CD14-positive monocyte (primary cell): ENCODE measurements around the gene MRPS35. TPM values are rescaled to one million over a fixed set of nuclear protein-coding genes. Genes with fewer than 3 reads are reported as not detected.

Source experiments
- DNase-seq, 3 donors: peaks; one replicate each; pipeline ENCODE4 v3.0.0-alpha.2; 2011 to 2022
- H2AFZ ChIP-seq: 2 replicates; pipeline ENCODE4 v1.6.0; 2012; ENCODE audit warnings: mild to moderate bottlenecking, low read depth, low read length, inconsistent platforms; ENCODE audit not compliant: insufficient read depth, poor library complexity, severe bottlenecking
- H3K27ac ChIP-seq, 2 donors: 1 replicate in 1 of 2; 2 replicates in 1 of 2; pipeline ENCODE4 v1.5.1; 2012 to 2013; ENCODE audit warnings: low read length in 2 of 2, control low read depth in 1 of 2, inconsistent platforms in 1 of 2, low read depth in 1 of 2, mild to moderate bottlenecking in 1 of 2
- H3K27me3 ChIP-seq, 2 donors: one replicate each; pipeline versions ENCODE4 v1.6.0 to v1.6.1; 2011 to 2013; ENCODE audit warnings: low read length in 2 of 2; ENCODE audit not compliant: control insufficient read depth in 2 of 2, insufficient read depth in 2 of 2
- H3K36me3 ChIP-seq, 2 donors: replicated peaks in 1 of 2; 1 replicate in 1 of 2; 2 replicates in 1 of 2; pipeline versions ENCODE4 v1.5.1 to v1.6.1; 2012 to 2013; ENCODE audit warnings: low read length in 2 of 2, control low read depth in 1 of 2, inconsistent platforms in 1 of 2, mild to moderate bottlenecking in 1 of 2; ENCODE audit not compliant: insufficient read depth in 2 of 2, control insufficient read depth in 1 of 2
- H3K4me1 ChIP-seq, 2 donors: 1 replicate in 1 of 2; 2 replicates in 1 of 2; pipeline versions ENCODE4 v1.5.1 to v1.6.1; 2012 to 2013; ENCODE audit warnings: low read length in 2 of 2, control low read depth in 1 of 2, inconsistent platforms in 1 of 2, mild to moderate bottlenecking in 1 of 2, moderate library complexity in 1 of 2; ENCODE audit not compliant: insufficient read depth in 2 of 2, control insufficient read depth in 1 of 2
- H3K4me2 ChIP-seq: replicated peaks from 2 replicates; pipeline ENCODE3; 2012; ENCODE audit warnings: low read length, moderate library complexity, mild to moderate bottlenecking; ENCODE audit not compliant: poor library complexity, severe bottlenecking; ENCODE audit errors: extremely low read depth
- H3K4me3 ChIP-seq, 3 experiments: fragments of 200-600 bp in 1 of 3; sonication (generic) in 1 of 3; replicated peaks in 1 of 3; 1 replicate in 2 of 3; 2 replicates in 1 of 3; pipeline ENCODE4 v1.5.1; 2011 to 2013; ENCODE audit warnings: low read length in 3 of 3, mild to moderate bottlenecking in 3 of 3, control low read depth in 2 of 3, low read depth in 2 of 3, inconsistent platforms in 1 of 3, moderate library complexity in 1 of 3
- H3K79me2 ChIP-seq: 2 replicates; pipeline ENCODE4 v1.6.0; 2012; ENCODE audit warnings: mild to moderate bottlenecking, control low read depth, inconsistent platforms, low read length, moderate library complexity; ENCODE audit not compliant: insufficient read depth
- H3K9ac ChIP-seq: 2 replicates; pipeline ENCODE4 v1.6.0; 2017; ENCODE audit warnings: low read length, mild to moderate bottlenecking; ENCODE audit not compliant: insufficient read depth, poor library complexity, severe bottlenecking
- H3K9me3 ChIP-seq, 2 donors: replicated peaks in 1 of 2; 1 replicate in 1 of 2; 2 replicates in 1 of 2; pipeline versions ENCODE4 v1.5.1 to v1.6.1; 2012 to 2013; ENCODE audit warnings: low read length in 2 of 2, control low read depth in 1 of 2; ENCODE audit not compliant: control insufficient read depth in 1 of 2, insufficient read depth in 1 of 2
- H4K20me1 ChIP-seq: 2 replicates; pipeline ENCODE4 v1.6.0; 2012; ENCODE audit warnings: mild to moderate bottlenecking, low read length, control low read depth, moderate library complexity; ENCODE audit not compliant: insufficient read depth
- H3K27ac Mint-ChIP-seq, 7 donors: one replicate each; pipeline ENCODE4 v1.8.0; 2020; ENCODE audit warnings: mild to moderate bottlenecking in 7 of 7, mixed read lengths in 7 of 7, moderate library complexity in 6 of 7, inconsistent platforms in 2 of 7
- H3K27me3 Mint-ChIP-seq, 3 donors: one replicate each; pipeline ENCODE4 v1.8.0; 2021 to 2022; ENCODE audit warnings: low read depth in 3 of 3, mild to moderate bottlenecking in 3 of 3, mixed read lengths in 3 of 3, moderate library complexity in 3 of 3, inconsistent platforms in 1 of 3
- H3K36me3 Mint-ChIP-seq, 2 donors: one replicate each; pipeline ENCODE4 v1.8.0; 2020; ENCODE audit warnings: mixed read lengths in 2 of 2, inconsistent platforms in 1 of 2, mild to moderate bottlenecking in 1 of 2
- H3K4me1 Mint-ChIP-seq: one replicate; pipeline ENCODE4 v1.8.0; 2020; ENCODE audit warnings: mild to moderate bottlenecking, mixed read lengths
- H3K4me3 Mint-ChIP-seq, 2 donors: one replicate each; pipeline ENCODE4 v1.8.0; 2020; ENCODE audit warnings: mild to moderate bottlenecking in 2 of 2, mixed read lengths in 2 of 2, moderate library complexity in 1 of 2
- H3K9me3 Mint-ChIP-seq, 7 donors: one replicate each; pipeline ENCODE4 v1.8.0; 2020 to 2022; ENCODE audit warnings: mixed read lengths in 7 of 7, mild to moderate bottlenecking in 6 of 7, moderate library complexity in 6 of 7, inconsistent platforms in 2 of 7
- CTCF ChIP-seq: fragments of 200-600 bp; IDR thresholded peaks from one replicate; pipeline ENCODE4 v1.8.0; 2022; ENCODE audit warnings: antibody characterized with exemption, mild to moderate bottlenecking
- WGBS: methylation state at CpG from one replicate; pipeline ENCODE4 v1.1.5; 2013; ENCODE audit warnings: missing lambda C conversion rate; ENCODE audit not compliant: insufficient coverage; 5-methylcytosine and 5-hydroxymethylcytosine counted together
- intact Hi-C, 2 donors: fragments of 100-400 bp; cut with micrococcal nuclease; formaldehyde crosslinking; loops; one replicate each; pipeline versions ENCODE4 v1.15.0 to v1.15.1; 2023
- polyA plus RNA-seq, 3 donors: library from polyadenylated mRNA; depleted of rRNA in 1 of 3; unstranded in 2 of 3; stranded (reverse) in 1 of 3; fragments of 300-500 nt in 2 of 3; fragments of >200 nt in 1 of 3; fragmentation: Illumina TruSeq in 2 of 3; gene quantifications; 1 replicate in 2 of 3; 2 replicates in 1 of 3; pipeline ENCODE4 v1.2.3, GENCODE V29; 2012 to 2021

The MRPS35 gene
- polyA plus RNA-seq, 3 donors, result 16.6 to 51.8 (median 46.1) TPM

GRCh38 chr12:27703720-27704452 lies 6.7 kb upstream of the MRPS35 start:
- DNase-seq, result peak; percentile 36 to 56 (median 52)
- Mint-ChIP-seq H3K27me3 (peaks cover 0 to 4% (median 1%) of the 10 kb centered on the region in 3 donors), H3K4me3 (no peak overlapping the region), H3K4me1 (peaks cover 7% of the 10 kb centered on the region), H3K36me3 (no peaks in the 10 kb centered on the region), H3K27ac (peak overlapping the region in 1 of 7 donors; percentile 28), H3K9me3 (no peaks in the 10 kb centered on the region)
- no peak overlapping the region for H3K9ac ChIP-seq
- H3K27ac ChIP-seq, result no peak overlapping the region
- peak; percentile 83 for TF ChIP-seq CTCF
- intact Hi-C loops, result no loop called here
- no peaks in the 10 kb centered on the region for H3K4me1 ChIP-seq
- no peak overlapping the region for H3K4me2 ChIP-seq
- no peaks in the 10 kb centered on the region for H3K9me3 ChIP-seq
- no peaks in the 10 kb centered on the region for H3K79me2 ChIP-seq
- no peaks in the 10 kb centered on the region for H4K20me1 ChIP-seq
- 4% methylated on average over 4 of the region's 4 CpGs for WGBS
- H3K4me3 ChIP-seq, result no peak overlapping the region
- H3K36me3 ChIP-seq, result no peaks in the 10 kb centered on the region
- H3K27me3 ChIP-seq, result no peaks in the 10 kb centered on the region
- H2AFZ ChIP-seq, result no peak overlapping the region

GRCh38 chr12:27705263-27705662 lies 5.4 kb upstream of the MRPS35 start:
- Mint-ChIP-seq H3K4me3 (no peak overlapping the region), H3K27me3 (peaks cover 0 to 7% (median 1%) of the 10 kb centered on the region in 3 donors), H3K36me3 (no peaks in the 10 kb centered on the region), H3K9me3 (no peaks in the 10 kb centered on the region), H3K27ac (no peak overlapping the region), H3K4me1 (peaks cover 10% of the 10 kb centered on the region)
- TF ChIP-seq CTCF, result no peak
- Histone ChIP-seq H3K36me3 (no peaks in the 10 kb centered on the region), H3K79me2 (no peaks in the 10 kb centered on the region), H2AFZ (no peak overlapping the region), H3K4me1 (peaks cover 0 to 4% of the 10 kb centered on the region in 2 donors), H3K9ac (no peak overlapping the region), H3K4me2 (no peak overlapping the region), H3K9me3 (no peaks in the 10 kb centered on the region), H3K27ac (no peak overlapping the region), H3K27me3 (no peaks in the 10 kb centered on the region), H3K4me3 (no peak overlapping the region), H4K20me1 (no peaks in the 10 kb centered on the region)
- no peak for DNase-seq
- 98% methylated on average over 6 of the region's 8 CpGs for WGBS
- intact Hi-C loops, result no loop called here
